KMS-11 (cell line): ENCODE measurements around the gene B4GALNT1.

Source experiments
- H2AFZ ChIP-seq: fragments of 200-600 bp; sonication (generic); 2 replicates; pipeline ENCODE4 v1.6.1; 2016; ENCODE audit warnings: antibody characterized with exemption, mixed run types, low read depth
- H3K27ac ChIP-seq: fragments of 200-600 bp; sonication (generic); 2 replicates; pipeline ENCODE4 v1.6.1; 2016; ENCODE audit warnings: mild to moderate bottlenecking, mixed run types
- H3K27me3 ChIP-seq: fragments of 200-600 bp; sonication (generic); 2 replicates; pipeline ENCODE4 v1.6.1; 2017; ENCODE audit warnings: mild to moderate bottlenecking, low read depth, mixed run types, moderate library complexity; ENCODE audit not compliant: insufficient read depth
- H3K36me3 ChIP-seq: fragments of 200-600 bp; sonication (generic); 2 replicates; pipeline ENCODE4 v1.6.1; 2017; ENCODE audit warnings: mild to moderate bottlenecking, mixed run types; ENCODE audit not compliant: insufficient read depth
- H3K4me1 ChIP-seq: fragments of 200-600 bp; sonication (generic); 2 replicates; pipeline ENCODE4 v1.6.1; 2016; ENCODE audit warnings: mild to moderate bottlenecking, low read depth, mixed run types; ENCODE audit not compliant: poor library complexity, severe bottlenecking
- H3K4me2 ChIP-seq: fragments of 200-600 bp; sonication (generic); 2 replicates; pipeline ENCODE4 v1.7.0; 2016; ENCODE audit warnings: mild to moderate bottlenecking, mixed run types
- H3K4me3 ChIP-seq: fragments of 200-600 bp; sonication (generic); IDR thresholded peaks from 2 replicates; pipeline ENCODE4 v1.6.1; 2017; ENCODE audit warnings: low read depth, low read length, mixed read lengths; ENCODE audit not compliant: insufficient read depth
- H3K79me2 ChIP-seq: fragments of 200-600 bp; sonication (generic); 2 replicates; pipeline ENCODE4 v1.6.1; 2016; ENCODE audit warnings: low read depth, mixed run types; ENCODE audit not compliant: insufficient read depth
- H3K9ac ChIP-seq: fragments of 200-600 bp; sonication (generic); 2 replicates; pipeline ENCODE4 v1.6.1; 2016; ENCODE audit warnings: mild to moderate bottlenecking, mixed run types
- H4K20me1 ChIP-seq: fragments of 200-600 bp; sonication (generic); 2 replicates; pipeline ENCODE4 v1.6.1; 2016; ENCODE audit warnings: mild to moderate bottlenecking, mixed run types; ENCODE audit not compliant: insufficient read depth
- TF ChIP-seq, protein P1 (sequence below): fragments of 200-600 bp; sonication (generic); conservative IDR thresholded peaks from 2 replicates; pipeline ENCODE4 v1.6.1; 2017; ENCODE audit warnings: low read depth, mild to moderate bottlenecking, antibody characterized with exemption, low read length, moderate library complexity, mixed read lengths

B4GALNT1 gene

DNA sequence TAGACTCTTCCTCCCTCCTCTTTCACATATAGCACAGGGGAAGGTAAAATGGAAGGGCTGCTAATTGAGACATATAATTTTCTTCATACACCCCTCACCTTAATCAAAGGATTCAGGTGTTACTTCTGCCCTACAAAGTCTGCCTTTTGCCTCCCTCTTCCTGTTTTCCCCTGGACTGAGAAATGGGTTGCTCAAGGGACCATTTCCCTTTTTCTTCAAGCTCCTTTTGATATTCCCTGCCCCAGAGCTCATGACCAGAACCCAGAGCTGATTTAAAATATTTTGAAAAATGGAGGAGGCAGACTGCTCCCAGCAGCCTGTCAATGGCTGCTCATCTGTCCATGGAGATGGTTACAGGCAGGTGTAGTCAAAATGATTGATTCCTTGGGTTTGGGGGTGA lies 48.3 kb downstream of the B4GALNT1 start:
- H3K79me2 ChIP-seq = no peaks in the 10 kb centered on the region
- H3K27me3 ChIP-seq = no peaks in the 10 kb centered on the region; the same call in 1 of the 2 replicates
- H4K20me1 ChIP-seq = no peaks in the 10 kb centered on the region
- peaks cover 8% of the 10 kb centered on the region for H3K4me1 ChIP-seq
- TF ChIP-seq, protein P1, sequence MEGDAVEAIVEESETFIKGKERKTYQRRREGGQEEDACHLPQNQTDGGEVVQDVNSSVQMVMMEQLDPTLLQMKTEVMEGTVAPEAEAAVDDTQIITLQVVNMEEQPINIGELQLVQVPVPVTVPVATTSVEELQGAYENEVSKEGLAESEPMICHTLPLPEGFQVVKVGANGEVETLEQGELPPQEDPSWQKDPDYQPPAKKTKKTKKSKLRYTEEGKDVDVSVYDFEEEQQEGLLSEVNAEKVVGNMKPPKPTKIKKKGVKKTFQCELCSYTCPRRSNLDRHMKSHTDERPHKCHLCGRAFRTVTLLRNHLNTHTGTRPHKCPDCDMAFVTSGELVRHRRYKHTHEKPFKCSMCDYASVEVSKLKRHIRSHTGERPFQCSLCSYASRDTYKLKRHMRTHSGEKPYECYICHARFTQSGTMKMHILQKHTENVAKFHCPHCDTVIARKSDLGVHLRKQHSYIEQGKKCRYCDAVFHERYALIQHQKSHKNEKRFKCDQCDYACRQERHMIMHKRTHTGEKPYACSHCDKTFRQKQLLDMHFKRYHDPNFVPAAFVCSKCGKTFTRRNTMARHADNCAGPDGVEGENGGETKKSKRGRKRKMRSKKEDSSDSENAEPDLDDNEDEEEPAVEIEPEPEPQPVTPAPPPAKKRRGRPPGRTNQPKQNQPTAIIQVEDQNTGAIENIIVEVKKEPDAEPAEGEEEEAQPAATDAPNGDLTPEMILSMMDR = no peak
- no peak overlapping the region for H3K27ac ChIP-seq
- no peak overlapping the region for H3K9ac ChIP-seq
- no peaks in the 10 kb centered on the region for H3K36me3 ChIP-seq
- no peak overlapping the region for H3K4me3 ChIP-seq
- no peak overlapping the region for H3K4me2 ChIP-seq
- no peak overlapping the region for H2AFZ ChIP-seq

DNA sequence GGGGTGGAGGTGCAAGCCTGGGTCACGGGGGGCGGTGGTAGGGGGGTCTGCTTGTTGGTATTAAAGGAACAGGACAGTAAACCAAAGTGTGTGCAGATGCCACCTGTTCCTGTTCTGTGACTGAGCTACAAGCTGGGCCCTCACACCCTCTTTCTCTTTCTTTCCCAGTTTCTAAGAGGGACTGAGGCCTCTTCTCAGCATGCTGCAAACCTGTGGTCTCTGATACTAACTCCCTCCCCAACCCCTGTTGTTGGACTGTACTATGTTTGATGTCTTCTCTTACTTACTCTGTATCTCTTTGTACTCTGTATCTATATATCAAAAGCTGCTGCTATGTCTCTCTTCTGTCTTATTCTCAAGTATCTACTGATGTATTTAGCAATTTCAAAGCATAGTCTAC lies 49.0 kb downstream of the B4GALNT1 start:
- H3K4me3 ChIP-seq = no peak overlapping the region
- H2AFZ ChIP-seq = no peak overlapping the region
- no peak overlapping the region for H3K27ac ChIP-seq
- no peaks in the 10 kb centered on the region for H4K20me1 ChIP-seq
- no peaks in the 10 kb centered on the region for H3K79me2 ChIP-seq
- no peaks in the 10 kb centered on the region for H3K36me3 ChIP-seq
- H3K4me1 ChIP-seq = peaks cover 8% of the 10 kb centered on the region
- no peaks in the 10 kb centered on the region; the same call in 1 of the 2 replicates for H3K27me3 ChIP-seq
- H3K4me2 ChIP-seq = no peak overlapping the region
- TF ChIP-seq, protein P1 = no peak
- H3K9ac ChIP-seq = no peak overlapping the region

DNA sequence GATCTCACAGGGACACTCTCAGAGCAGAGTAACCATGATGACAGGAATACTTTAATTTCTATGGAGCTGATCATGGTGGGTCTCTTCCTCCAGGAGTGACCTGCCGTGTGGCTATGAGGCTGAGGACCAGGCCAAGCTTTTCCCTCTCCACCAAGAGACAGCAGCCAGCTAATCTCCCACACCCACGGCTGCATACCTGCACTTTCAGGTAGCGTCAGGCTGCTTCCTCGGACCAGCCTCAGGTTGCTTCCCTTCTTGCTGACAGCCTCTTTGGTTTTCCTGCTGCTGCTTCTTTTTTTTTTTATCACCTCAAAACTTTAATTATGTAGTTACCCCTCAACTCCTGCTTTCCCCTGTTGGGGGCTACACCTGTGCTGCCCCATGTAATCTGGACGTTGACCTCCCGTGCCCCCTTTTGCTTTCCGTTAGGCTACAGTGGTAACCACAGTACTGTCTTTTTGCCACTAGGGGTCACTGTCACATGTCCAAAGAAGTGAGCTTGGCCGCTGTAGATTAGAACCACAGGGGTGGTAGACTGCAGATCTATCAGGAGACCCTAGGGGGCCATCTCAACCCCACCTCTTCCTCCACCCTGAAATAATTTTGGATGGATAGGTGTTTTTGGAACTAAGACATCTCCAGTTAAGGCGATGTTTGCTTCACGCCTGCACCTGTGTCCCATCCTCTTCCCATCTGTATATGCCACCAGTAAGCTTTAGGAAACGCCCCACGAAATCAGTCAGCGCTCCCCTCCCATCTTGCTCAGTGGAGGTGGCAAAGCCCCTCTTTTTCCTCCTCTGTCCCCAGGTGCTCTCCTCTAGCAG lies 49.8 kb downstream of the B4GALNT1 start:
- Histone ChIP-seq H3K4me3 (no peak overlapping the region), H3K79me2 (no peaks in the 10 kb centered on the region), H3K27me3 (no peaks in the 10 kb centered on the region; the same call in 1 of the 2 replicates), H3K27ac (no peak overlapping the region), H3K4me1 (peaks cover 8% of the 10 kb centered on the region), H3K9ac (no peak overlapping the region), H3K36me3 (no peaks in the 10 kb centered on the region), H3K4me2 (no peak overlapping the region), H4K20me1 (no peaks in the 10 kb centered on the region), H2AFZ (peak overlapping the region; percentile 18; the same call in 1 of the 2 replicates)
- TF ChIP-seq, protein P1 = peak; percentile 100

DNA sequence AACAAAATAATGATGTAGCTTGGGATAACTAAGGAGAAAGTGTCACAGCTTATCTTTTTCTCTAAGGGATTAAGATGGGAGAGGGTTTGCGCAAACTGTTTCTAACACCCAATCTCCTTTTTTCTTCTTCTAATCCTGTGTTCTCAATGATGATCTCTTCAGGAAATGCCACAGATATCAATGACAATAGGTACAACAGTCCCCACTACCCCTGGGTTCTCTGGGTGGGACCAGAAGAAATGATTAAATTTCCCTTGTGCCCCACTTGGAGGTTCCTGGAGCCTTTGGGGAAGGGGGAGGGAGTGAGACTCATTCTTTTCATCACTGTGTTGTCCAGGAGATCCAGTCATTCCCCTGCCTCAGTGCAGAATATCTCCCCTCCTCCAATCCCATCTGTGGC lies 50.6 kb downstream of the B4GALNT1 start:
- peaks cover 8% of the 10 kb centered on the region for H3K4me1 ChIP-seq
- H3K36me3 ChIP-seq = no peaks in the 10 kb centered on the region
- no peak overlapping the region for H3K9ac ChIP-seq
- no peak overlapping the region for H2AFZ ChIP-seq
- no peak overlapping the region for H3K27ac ChIP-seq
- TF ChIP-seq, protein P1 = no peak
- H4K20me1 ChIP-seq = no peaks in the 10 kb centered on the region
- H3K79me2 ChIP-seq = no peaks in the 10 kb centered on the region
- H3K4me3 ChIP-seq = no peak overlapping the region
- H3K27me3 ChIP-seq = no peaks in the 10 kb centered on the region; the same call in 1 of the 2 replicates
- no peak overlapping the region for H3K4me2 ChIP-seq
